Gastrocnemius medialis (tissue), 4 donors: ENCODE results near the gene BNC2. TPM values are rescaled to one million over a fixed set of nuclear protein-coding genes. Genes with fewer than 3 reads are reported as not detected.

Experiments
- ATAC-seq, 2 donors: fragments of 150-250 bp; one replicate each; pipeline ENCODE4 v1.9.1; 2016
- DNase-seq, 2 donors: peaks; one replicate each; pipeline ENCODE4 v3.0.0-alpha.2; 2019
- H3K27ac ChIP-seq, 4 donors: fragments of 200-600 bp; sonication (generic); 1 replicate in 1 of 4; 2 replicates in 3 of 4; pipeline ENCODE4 v1.5.1; 2016 to 2018; ENCODE audit warnings: mild to moderate bottlenecking in 2 of 4, moderate library complexity in 1 of 4
- H3K27me3 ChIP-seq, 3 donors: fragments of 200-600 bp; sonication (generic) in 2 of 3; 1 replicate in 1 of 3; 2 replicates in 2 of 3; pipeline versions ENCODE4 v1.5.1 to v1.6.0; 2016 to 2019; ENCODE audit warnings: mild to moderate bottlenecking in 1 of 3, moderate library complexity in 1 of 3
- H3K36me3 ChIP-seq, 2 donors: fragments of 200-600 bp; sonication (generic) in 1 of 2; one replicate each; pipeline ENCODE4 v1.5.1; 2017 to 2018
- H3K4me1 ChIP-seq, 2 donors: fragments of 200-600 bp; sonication (generic) in 1 of 2; one replicate each; pipeline ENCODE4 v1.5.1; 2016 to 2017; ENCODE audit warnings: mild to moderate bottlenecking in 2 of 2
- H3K4me3 ChIP-seq, 4 donors: fragments of 200-600 bp; sonication (generic) in 3 of 4; 1 replicate in 1 of 4; 2 replicates in 3 of 4; pipeline ENCODE4 v1.5.1; 2016 to 2019; ENCODE audit warnings: mild to moderate bottlenecking in 2 of 4
- H3K9me3 ChIP-seq, 3 donors: fragments of 200-600 bp; sonication (generic) in 2 of 3; 1 replicate in 1 of 3; 2 replicates in 2 of 3; pipeline ENCODE4 v1.5.1; 2016 to 2019
- CTCF ChIP-seq, 5 experiments: fragments of 450-650 bp in 3 of 5; fragments of 200-600 bp in 2 of 5; sonication (generic) in 2 of 5; IDR thresholded peaks in 4 of 5; conservative IDR thresholded peaks in 1 of 5; 1 replicate in 4 of 5; 2 replicates in 1 of 5; pipeline ENCODE4 v1.5.1; 2016 to 2019; ENCODE audit warnings: antibody characterized with exemption in 5 of 5, mild to moderate bottlenecking in 3 of 5, moderate library complexity in 3 of 5
- POLR2A ChIP-seq, 2 donors: fragments of 450-650 bp; IDR thresholded peaks; one replicate each; pipeline ENCODE4 v1.6.1; 2017; ENCODE audit warnings: antibody characterized with exemption in 2 of 2, mild to moderate bottlenecking in 2 of 2, moderate library complexity in 2 of 2
- in situ Hi-C, 4 donors: fragments of 200-750 bp; cut with MboI; loops; one replicate each; pipeline versions ENCODE4 v1.15.0 to v1.8.0; 2017; ENCODE audit warnings: low sequenced_read_pairs in 4 of 4
- intact Hi-C: fragments of 100-400 bp; cut with DNase I; formaldehyde crosslinking; loops from one replicate; pipeline ENCODE4 v1.15.1; 2023; ENCODE audit warnings: low total_unique reads
- total RNA-seq, 4 donors: library from RNA; depleted of rRNA; stranded (reverse); fragments of >200 nt; gene quantifications; one replicate each; pipeline versions ENCODE4 v1.1.0 to v1.2.3, GENCODE V29; 2016

BNC2 gene
- total RNA-seq, 4 donors from 2014 or later = 40.9 to 122 (median 68.7) TPM

GRCh38 chr9:16767366-16767765, 103.1 kb downstream of the BNC2 start:
- DNase-seq (no peak), ATAC-seq (no peak)
- no peak overlapping the region for H3K27ac ChIP-seq
- H3K36me3 ChIP-seq = no peaks in the 10 kb centered on the region
- TF ChIP-seq POLR2A (IDR thresholded peaks at IDR 0.05) = no peak
- no peak for TF ChIP-seq CTCF (IDR thresholded peaks at IDR 0.05 in 4 of 5, conservative IDR thresholded peaks at IDR 0.05 in 1 of 5)
- H3K4me1 ChIP-seq = peaks cover 0 to 10% of the 10 kb centered on the region in 2 donors
- intact Hi-C loops (no loop called here), in situ Hi-C loops (no loop called here)
- no peak overlapping the region for H3K4me3 ChIP-seq
- no peaks in the 10 kb centered on the region for H3K9me3 ChIP-seq
- H3K27me3 ChIP-seq = no peaks in the 10 kb centered on the region

GRCh38 chr9:16763946-16764345, 106.5 kb downstream of the BNC2 start:
- H3K4me3 ChIP-seq = no peak overlapping the region
- H3K27me3 ChIP-seq = no peaks in the 10 kb centered on the region
- ATAC-seq (no peak), DNase-seq (no peak)
- in situ Hi-C loops = no loop called here
- intact Hi-C loops = no loop called here
- no peaks in the 10 kb centered on the region for H3K9me3 ChIP-seq
- TF ChIP-seq CTCF (IDR thresholded peaks at IDR 0.05 in 4 of 5, conservative IDR thresholded peaks at IDR 0.05 in 1 of 5) = no peak
- TF ChIP-seq POLR2A (IDR thresholded peaks at IDR 0.05) = no peak
- no peaks in the 10 kb centered on the region for H3K4me1 ChIP-seq
- no peaks in the 10 kb centered on the region for H3K36me3 ChIP-seq
- H3K27ac ChIP-seq = no peak overlapping the region

- no peak overlapping the region for H3K4me3 ChIP-seq
- H3K27ac ChIP-seq = no peak overlapping the region
- intact Hi-C loops = no loop called here
- H3K27me3 ChIP-seq = no peaks in the 10 kb centered on the region
- ATAC-seq = no peak
- no peaks in the 10 kb centered on the region for H3K9me3 ChIP-seq
- TF ChIP-seq POLR2A (IDR thresholded peaks at IDR 0.05) (no peak), CTCF (IDR thresholded peaks at IDR 0.05 in 4 of 5, conservative IDR thresholded peaks at IDR 0.05 in 1 of 5) (no peak)
- peaks cover 0 to 7% of the 10 kb centered on the region in 2 donors for H3K4me1 ChIP-seq
- H3K36me3 ChIP-seq = no peaks in the 10 kb centered on the region
- DNase-seq = no peak
- in situ Hi-C loops = no loop called here
Observed at GRCh38 chr9:16755467-16756160, 114.9 kb downstream of the BNC2 start.

GRCh38 chr9:16754662-16755061, 115.8 kb downstream of the BNC2 start:
- peaks cover 0 to 7% of the 10 kb centered on the region in 2 donors for H3K4me1 ChIP-seq
- H3K27me3 ChIP-seq = no peaks in the 10 kb centered on the region

More at GRCh38 chr9:16754662-16755061, 115.8 kb downstream of the BNC2 start:
- Histone ChIP-seq H3K4me3 (no peak overlapping the region), H3K9me3 (no peaks in the 10 kb centered on the region), H3K27ac (no peak overlapping the region), H3K36me3 (no peaks in the 10 kb centered on the region)
- no peak for ATAC-seq
- in situ Hi-C loops (no loop called here), intact Hi-C loops (no loop called here)
- TF ChIP-seq POLR2A (IDR thresholded peaks at IDR 0.05) (no peak), CTCF (IDR thresholded peaks at IDR 0.05 in 4 of 5, conservative IDR thresholded peaks at IDR 0.05 in 1 of 5) (no peak)
- no peak for DNase-seq
